GM12874 (cell line): Measurements from ENCODE around the gene GLI1.

Source experiments
- CTCF ChIP-seq: IDR thresholded peaks from 2 replicates; pipeline ENCODE4 v1.5.1; 2011; ENCODE audit warnings: low read depth, mild to moderate bottlenecking, control low read depth, low read length, moderate library complexity; ENCODE audit not compliant: insufficient read depth

Gene GLI1

GRCh38 chr12:57516617-57517153 is 57.1 kb downstream of the GLI1 start:
- no peak for TF ChIP-seq CTCF

DNA sequence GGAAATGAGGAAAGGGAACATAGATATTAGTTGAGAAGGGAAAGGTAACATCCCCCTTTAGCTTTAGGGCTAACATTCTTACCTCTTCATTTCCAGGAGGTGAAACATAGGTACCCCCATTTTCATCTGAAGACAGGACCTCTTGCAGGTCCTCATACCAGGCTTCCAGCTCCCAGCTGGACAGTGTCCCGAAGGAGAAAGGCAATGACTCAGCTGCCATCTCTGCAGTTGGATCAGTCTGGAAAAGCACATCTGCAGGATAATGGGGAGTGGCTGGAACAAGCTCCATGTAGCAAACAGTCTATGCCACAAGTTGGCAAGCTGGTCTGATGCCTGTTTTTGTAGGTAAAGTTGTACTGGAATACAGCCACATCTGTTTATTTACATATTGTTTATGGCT is 57.6 kb downstream of the GLI1 start:
- TF ChIP-seq CTCF, result no peak

GRCh38 chr12:57518176-57518919 is 58.8 kb downstream of the GLI1 start:
- no peak for TF ChIP-seq CTCF

- no peak for TF ChIP-seq CTCF
Measured at GRCh38 chr12:57518920-57519795, 59.6 kb downstream of the GLI1 start.

DNA sequence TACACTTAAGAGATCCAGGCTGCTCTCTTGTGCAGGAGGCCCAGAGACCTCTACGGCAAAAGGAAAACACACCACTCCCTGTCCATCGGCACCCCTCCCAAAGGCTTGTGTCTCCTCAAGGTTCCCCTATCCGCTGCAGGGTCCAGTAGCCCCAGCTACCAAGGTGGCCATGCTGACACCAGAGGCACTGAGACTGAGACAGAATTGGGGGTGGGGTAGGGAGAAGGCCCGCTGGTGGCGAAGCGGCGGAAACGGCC is 60.1 kb downstream of the GLI1 start:
- TF ChIP-seq CTCF, result no peak

DNA sequence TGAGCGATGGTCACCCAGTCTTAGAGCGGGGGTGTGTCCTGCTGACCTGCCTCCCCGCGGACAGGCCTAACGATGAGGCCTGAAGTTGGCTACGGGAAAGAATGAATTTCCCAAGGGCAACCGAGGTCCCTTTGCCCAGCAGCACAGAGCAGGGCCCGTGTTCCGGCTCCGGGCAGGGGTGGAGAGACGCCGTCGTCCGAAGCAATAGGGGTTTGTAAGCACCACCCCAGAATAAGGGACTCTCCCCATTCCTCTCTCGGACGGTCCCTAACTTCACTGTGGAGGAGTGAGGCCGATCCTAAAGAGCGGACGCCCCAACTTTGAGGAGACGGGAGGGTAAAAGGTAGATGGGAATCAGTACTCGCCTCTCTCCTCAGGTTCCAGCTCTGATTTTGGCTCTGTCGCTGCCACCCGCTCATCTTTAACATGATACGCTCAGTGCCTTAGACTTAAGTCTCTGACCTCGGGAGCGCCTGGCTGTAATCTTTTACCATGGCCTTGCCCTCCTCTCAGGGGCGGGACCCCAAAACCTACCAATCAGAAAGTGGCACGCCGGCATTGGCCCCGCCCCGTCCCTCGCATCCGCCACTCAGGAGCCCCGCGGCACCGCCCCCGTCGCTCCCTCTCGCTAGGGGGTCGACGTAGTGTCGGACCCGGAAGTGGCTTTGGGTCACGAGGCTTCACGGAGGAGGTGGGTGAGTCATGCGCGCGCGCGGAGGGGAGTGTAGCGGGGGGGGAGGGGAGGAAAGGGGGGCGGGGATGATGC is 60.7 kb downstream of the GLI1 start, which contains the start of gene DDIT3:
TSS of gene DDIT3 (minus strand) at position 462 of the 766 bp plus-strand sequence. CDS start 3,108 bp downstream, outside the sequence.
- TF ChIP-seq CTCF, result no peak
